ENCODE measurements around the gene LMOD1. TPM values are rescaled to one million over a fixed set of nuclear protein-coding genes. Genes with fewer than 3 reads are reported as not detected.
"Not testable (repeated sequence)": the region's sequence is repeated elsewhere in the genome, so short reads cannot be mapped to it uniquely, and the experiment has no call there.

Gene LMOD1
- total RNA-seq, 1 experiment from 2014 or later: 6.0 TPM

DNA sequence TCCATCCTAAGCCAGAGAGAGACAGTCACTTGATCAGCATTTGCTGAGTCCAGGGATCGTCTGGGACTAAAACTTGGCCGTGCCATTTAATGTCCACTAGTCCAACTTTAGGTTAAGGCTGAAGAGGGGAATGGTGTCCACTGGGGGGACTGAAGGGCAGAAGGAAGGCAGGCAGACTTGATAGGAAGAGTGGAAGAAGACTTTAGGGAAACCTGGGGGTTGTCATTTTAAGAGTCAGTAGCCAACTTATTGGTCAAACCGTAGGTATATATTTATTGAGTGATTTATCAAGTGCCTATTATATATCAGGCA, 1.3 kb upstream of the LMOD1 start:
- no peak for DNase-seq (ENCODE audit: low read depth)

DNA sequence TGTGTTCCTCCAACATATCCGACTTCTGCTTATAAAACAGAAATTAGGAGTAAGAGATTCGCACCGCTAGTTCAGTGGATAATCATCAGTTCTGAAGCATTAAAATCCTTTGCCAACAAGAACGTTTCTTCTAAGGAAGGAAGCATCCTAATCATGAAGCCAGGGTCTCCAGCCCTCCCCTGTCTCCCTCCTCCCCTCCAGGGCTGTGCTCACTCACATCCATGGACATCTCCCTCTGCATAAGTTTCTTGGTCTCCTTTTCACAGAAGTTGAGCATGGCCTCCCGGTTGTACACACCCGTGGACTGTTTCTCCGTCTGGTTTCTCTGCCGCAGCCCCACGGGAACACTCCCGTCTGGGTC, 505 bp downstream of the LMOD1 start:
- DNase-seq (ENCODE audit: low read depth): no peak

DNA sequence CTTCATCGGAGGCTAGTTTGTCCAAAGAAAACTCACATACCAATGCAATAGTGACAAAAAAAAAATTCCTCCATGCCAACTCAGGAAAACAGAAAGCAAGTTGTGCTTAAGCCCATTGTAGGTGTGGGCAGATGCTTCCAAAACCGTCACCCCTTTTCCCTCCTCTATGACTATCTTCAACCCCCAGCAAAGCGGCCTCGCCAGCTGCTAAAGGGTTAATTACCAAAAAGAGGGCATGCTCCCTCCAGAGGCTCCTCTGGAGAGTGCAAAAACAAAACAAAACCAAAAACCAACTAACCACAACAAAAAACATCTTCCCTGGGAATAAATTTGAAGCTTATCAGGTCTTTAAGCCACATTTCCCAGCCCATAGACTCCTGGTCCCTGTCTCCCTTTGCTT, 1.2 kb downstream of the LMOD1 start:
- DNase-seq (ENCODE audit: low read depth): no peak

DNA sequence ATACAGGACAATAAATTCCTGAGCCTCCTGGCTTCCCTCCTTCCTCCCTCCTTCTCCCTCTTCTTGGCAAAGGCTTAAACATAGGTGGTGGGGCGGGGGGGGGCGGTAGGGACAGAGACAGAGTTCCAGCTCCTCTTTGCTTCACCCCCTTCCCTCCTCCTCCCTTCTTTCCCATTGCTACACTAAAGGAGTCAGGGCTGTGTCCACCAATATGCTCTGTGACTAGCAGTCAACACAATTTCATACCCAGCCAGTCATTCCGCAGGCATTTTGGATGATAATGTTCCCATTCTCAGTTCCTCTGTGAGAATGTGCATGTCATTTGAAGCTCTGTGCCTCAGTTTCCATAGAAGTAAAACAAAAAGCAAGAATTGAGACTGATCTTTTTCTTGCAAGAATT, 1.7 kb downstream of the LMOD1 start:
- no peak for DNase-seq (ENCODE audit: low read depth)

DNA sequence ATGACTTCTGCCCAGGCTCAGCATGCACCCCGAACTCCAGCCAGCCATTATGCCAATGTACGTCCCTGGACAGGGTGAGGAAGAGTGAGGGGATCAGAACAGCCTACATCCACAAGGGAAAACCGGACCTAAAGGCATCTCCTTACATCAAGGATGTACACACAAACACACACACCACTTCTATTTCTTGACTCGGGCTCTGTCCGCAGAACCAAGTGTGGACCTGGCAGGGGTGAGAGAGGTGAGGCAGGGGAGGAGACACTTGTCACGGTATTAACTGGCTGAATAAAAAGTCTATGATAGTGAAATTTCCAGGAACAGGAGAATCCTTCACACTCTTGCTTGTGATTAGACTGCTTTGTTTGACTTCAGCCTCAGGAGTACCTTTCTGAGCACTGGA, 2.3 kb downstream of the LMOD1 start:
- no peak for DNase-seq (ENCODE audit: low read depth)

DNA sequence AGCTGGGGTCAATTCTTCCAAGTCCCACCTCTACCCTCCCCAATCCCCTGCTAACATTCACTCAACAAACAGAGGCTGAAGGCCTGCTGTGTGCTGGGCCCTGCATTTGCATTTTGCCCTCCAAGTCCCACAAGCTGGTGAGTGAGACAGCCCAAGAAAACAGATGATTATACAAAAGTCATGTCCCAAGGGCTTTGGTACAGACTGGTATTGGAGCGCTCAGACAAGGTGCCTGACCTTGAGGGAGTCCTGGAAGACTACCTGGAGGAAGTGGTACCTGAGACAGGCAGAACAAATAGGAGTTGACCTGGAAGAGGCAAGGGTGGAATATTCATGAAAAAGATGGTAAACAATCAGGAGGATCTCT, 4.2 kb downstream of the LMOD1 start:
- DNase-seq (ENCODE audit: low read depth): no peak

DNA sequence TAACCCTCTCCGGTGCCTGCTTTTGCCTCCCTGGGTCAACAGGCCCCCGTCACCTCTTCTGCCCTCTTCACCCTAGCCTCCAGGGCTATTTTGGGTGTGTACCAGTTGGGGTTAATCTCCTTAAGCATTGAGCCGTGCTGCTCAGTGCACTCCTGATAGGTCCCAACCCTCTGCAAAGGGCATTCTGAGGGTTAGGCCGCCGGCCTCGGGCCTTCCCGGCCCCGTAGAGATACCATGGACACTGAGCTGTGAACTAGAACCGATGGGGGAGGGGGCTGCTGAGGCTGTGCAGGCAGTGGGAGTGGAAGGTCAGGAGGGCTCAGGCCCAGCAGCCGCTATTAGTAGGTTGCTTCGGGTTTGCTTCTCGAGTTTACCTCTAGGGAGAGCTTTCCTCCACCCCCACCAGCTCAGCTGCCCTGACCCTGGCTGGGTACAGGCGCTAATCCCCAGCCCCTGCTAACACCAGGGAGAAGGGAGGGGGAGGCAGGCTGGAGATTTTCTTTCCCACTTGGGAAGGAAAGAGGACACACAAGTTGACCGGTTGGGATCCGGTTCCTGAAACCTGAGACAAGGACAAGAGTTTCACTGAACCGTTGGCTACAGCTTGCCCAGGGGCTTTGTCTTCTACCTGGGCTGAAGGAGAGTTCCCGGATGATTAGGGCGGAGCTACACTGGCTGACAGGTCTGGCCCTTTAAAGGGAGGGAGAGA, 4.8 kb downstream of the LMOD1 start:
- DNase-seq (ENCODE audit: low read depth): no peak

DNA sequence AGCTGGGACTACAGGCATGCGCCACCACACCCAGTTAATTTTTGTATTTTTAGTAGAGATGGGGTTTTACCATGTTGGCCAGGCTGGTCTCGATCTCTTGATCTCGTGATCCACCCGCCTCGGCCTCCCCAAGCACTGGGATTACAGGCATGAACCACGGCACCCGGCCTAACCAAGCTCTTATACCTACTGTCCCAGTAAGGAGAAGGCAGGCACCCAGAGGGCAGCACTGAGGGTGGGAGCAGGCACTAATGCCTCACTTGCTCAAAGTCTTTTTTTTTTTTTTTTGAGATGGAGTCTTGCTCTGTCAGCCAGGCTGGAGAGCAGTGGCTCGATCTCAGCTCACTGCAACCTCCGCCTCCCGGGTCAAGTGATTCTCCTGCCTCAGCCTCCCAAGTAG, 6.0 kb downstream of the LMOD1 start:
- DNase-seq (ENCODE audit: low read depth): not testable (repeated sequence)

DNA sequence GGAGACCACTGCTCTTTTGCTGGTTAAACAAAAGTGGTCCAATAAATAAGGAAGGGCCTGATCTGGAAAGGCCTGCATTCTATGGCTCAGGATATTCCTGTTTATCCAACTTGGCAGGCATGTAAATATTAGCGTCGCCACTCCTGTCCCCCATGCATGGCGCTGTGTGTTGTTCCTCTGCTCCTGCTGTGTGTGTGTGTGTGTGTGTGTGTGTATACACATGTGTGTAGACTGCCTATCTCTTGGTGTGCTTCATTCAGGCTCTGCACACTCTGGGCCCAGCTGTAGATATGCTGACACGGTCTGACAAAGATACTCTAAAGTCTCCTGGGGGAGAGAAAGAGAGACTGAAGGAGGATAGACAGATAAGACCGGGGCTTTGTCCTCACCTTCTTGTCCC, 6.8 kb downstream of the LMOD1 start:
- DNase-seq (ENCODE audit: low read depth): no peak

DNA sequence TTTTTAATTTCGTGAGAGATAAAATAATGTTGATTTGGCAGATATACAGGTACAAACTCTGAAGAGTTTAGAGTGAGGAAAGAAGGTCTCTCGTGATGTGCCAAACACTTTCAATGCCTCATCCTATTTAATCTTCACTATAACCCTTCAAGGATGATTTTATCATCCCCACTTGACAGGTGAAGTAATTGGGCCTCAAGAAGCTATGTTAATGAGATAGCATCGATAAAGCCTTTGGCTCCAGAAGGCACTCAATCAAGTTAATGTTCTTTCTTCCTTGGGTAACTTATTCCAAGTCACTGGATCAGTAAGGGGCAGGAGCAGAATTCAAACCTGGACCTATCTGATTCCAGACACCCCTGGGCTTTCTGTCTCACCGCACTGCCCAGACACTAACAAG, 7.2 kb downstream of the LMOD1 start:
- no peak for DNase-seq (ENCODE audit: low read depth)

DNA sequence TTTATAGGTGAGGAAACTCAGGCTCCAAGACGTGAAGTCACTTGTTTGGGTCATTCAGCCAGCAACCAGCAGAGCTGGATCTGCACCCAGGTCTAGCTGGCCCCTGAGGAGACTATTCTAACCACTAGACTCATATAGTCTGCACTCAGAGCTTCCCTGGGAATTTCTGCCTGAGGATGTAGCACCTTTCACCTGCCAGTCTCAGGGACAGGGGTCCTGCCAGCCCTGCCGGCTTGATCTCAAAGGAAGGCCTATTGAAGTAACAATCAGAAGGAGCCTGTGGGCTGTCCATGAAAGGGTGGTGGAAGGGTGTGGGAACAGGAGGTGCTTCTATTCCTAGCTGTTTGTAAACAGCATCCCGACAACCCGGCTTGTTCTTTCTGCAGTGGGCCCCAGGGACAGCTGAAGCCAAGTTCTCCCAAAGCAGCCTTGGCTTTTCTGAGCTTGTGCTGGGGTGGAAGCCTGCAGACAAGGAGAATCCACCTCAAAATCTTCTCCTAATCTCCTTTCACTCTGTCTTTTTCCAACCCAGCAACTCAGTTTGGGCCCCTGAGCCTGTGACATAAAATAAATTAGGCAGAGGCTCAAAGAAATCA, 7.8 kb downstream of the LMOD1 start:
- no peak for DNase-seq (ENCODE audit: low read depth)

DNA sequence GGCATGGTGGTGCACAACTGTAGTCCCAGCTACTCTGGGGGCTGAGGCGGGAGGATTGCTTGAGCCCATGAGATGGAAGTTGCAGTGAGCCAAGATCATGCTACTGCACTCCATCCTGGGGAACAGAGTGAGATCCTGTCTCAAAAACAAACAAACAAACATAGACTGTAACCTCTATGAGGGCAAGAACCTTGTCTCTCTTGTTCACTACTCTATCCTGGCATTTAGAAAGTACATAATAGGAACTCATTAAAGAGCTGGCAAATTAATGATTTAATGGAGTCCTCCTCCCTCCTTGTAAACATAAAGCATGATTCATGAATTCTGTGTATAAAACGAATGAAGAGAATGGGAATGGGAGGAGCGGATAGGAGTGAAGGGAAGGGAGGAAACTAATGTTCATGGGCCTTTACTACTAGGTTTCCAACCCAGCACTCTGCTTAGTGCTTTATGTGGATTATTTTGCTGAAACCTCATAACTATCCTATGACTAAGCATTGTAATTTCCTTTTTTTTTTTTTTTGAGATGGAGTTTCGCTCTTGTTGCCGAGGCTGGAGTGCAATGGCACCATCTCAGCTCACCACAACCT, 8.6 kb downstream of the LMOD1 start:
- DNase-seq (ENCODE audit: low read depth): peak; percentile 92

DNA sequence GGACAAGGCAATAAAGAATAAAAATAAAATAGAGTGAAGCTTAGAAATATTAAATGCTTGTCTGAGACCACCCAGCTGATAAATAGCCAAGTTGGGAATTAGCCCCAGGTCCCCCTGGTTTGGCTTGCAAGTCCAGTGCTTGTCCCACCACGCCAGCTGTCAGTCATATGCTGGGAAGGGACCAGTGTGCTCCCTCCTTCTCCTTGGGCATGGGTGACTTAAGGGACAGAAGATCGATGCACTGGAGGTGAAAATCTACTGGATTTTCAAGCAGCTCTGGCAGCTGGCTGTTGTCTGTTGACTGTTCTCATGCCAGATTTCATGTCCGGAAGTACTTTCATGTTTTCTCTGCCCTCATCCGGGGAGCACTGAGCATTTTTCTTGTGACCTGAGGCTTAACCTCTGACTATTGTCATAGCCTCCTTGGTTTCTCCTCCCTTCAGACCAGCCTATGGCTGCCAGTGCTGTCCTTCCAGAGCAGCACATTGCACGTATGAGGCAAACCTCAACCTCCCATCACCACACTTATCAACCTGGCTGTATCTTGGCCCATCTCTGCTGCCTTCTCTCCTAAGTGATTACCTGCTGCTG, 12.4 kb downstream of the LMOD1 start:
- peak; percentile 77 for DNase-seq (ENCODE audit: low read depth)

DNA sequence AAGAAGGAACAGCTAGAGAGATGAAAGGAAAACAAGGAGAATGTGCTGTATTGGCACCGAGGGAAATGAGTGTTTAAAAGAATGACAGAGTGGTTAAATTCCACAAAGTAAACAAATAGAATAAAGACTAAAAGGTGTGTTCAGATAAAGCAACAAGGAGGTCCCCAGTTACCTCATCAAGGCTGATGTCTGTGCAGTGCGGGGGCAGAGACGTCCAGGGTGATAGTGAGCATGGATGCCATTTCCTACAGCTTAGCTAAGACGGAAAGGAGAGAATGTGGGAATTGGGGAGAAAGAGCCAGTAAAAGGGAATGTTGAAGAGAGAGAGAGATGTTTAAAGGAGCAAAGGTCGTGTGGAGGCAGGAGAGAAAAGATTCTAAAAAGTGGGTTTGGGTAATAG, 15.5 kb downstream of the LMOD1 start:
- DNase-seq (ENCODE audit: low read depth): no peak

DNA sequence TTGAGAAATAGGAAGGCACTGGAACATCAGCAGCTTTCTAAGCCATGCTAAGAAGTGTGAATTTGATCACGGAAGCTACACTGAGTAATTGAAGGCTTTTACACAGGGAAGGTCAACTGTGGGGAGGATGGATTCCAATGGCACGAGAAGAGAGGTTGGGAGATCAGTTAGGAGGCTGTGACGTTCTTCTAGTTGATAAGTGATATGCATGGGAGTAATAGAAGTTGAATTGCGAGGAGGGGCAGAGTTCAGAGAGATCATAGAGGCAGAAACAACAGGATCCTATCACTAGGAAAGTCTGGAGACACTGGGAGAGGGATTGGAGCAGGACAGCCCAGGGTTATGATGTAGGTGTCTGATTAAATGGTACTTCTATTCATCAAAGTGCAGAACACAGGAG, 16.2 kb downstream of the LMOD1 start:
- no peak for DNase-seq (ENCODE audit: low read depth)

DNA sequence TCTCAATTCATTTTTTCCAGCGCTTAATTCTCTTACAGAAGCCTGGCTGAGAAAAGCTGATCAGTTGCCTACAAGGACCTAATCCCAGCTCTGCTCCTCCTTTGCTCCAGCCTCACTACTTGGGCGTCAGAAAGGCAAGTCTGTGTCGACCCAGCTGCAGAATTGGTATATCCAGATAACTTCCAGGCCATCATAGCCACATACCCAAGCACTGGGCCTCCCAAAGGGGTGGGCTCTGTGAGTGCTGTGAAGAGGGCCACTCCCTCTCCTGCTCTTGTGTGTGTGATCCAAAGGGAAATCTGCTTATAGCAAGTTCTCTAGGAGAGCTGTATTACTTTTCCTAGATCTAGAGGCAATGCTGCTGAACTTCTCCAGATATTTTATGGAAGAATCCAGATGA, 18.1 kb downstream of the LMOD1 start:
- DNase-seq (ENCODE audit: low read depth): no peak

DNA sequence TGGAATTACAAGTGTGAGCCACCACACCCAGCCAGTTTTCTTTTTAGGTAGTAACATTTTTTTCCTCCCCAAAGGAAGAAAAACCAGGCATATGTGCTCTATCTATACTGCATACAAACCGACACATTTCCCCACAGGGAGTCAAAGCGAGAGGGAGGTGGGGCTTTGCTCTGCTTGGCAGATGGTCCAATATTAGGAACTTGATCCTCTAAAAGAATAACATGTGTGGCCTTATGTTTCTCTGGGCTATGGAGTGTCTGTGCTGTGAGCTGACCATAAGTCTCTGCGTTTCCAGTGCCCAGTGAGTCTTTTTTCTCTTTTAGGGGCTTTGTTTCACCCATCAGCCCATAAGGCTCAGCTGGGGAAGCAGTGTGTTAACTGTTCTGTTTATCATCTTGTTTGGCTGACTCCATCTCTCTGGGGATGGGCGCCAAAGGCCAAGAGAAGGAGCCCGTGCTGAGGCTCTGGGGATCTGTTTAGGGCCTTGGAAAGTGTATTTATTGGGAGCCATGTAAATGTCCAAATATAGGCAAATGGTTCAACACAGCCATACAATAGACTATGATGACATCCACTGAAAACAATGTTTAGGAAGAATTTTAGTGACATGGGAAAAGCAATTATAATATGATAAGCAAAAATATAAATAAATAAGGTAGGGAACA, 20.2 kb downstream of the LMOD1 start:
- no peak for DNase-seq (ENCODE audit: low read depth)

DNA sequence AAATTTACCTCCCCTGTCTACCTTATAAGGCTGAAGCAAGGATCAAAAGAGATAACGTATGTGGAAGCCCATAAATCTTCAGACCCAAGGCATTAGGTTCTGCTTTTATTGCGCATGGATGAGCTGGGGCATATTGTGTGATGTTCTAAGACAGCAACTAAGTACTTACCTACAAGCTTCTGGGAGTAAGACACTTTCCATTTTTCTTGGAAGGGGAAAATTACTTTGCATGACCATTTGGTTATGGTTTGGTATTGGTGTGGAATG, 21.1 kb downstream of the LMOD1 start:
- no peak for DNase-seq (ENCODE audit: low read depth)

DNA sequence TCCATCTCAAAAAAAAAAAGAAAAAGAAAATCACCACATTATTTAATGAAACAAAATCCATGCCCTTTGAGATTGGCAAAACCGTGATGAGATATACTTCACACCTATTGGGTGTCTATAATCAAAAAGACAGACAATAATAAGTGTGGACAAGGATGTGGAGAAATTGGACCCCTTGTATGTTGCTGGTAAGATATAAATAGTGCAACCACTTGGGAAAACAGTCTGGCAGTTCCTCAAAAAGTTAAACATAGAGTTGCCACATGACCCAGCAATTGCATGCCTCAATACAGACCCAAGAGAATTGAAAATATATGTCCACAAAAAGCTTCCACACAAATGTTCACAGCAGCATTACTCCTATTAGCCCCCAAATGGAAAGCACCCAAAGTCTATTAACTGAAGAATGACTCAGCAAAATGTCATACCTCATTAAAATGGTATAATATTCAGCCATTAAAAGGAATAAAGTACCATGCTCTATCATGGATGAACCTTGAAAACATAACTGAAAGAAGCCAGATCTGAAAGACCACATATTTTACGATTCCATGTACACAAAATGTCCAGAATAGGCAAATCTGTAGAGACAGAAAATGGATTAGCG, 24.3 kb downstream of the LMOD1 start:
- DNase-seq (ENCODE audit: low read depth): no peak

DNA sequence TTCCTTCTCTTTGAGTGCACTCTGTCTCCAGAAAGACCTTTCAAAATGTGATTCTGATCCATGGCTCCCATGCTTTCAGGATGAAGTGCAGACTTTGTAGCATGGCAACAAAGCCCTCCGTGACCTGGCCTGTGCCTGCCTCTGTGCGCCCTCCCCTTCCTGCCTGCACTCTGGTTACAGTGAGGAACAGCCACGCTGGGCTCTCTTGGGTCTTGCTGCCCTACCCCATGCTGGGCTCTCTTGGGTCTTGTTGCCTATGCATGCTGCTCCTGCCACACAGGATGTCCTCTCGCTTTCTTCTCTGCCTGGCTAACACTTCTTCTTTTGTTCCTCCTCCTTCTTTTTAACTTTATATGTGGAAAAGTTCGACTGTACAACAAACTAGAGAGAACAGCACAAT, 28.0 kb downstream of the LMOD1 start:
- no peak for DNase-seq (ENCODE audit: low read depth)

DNA sequence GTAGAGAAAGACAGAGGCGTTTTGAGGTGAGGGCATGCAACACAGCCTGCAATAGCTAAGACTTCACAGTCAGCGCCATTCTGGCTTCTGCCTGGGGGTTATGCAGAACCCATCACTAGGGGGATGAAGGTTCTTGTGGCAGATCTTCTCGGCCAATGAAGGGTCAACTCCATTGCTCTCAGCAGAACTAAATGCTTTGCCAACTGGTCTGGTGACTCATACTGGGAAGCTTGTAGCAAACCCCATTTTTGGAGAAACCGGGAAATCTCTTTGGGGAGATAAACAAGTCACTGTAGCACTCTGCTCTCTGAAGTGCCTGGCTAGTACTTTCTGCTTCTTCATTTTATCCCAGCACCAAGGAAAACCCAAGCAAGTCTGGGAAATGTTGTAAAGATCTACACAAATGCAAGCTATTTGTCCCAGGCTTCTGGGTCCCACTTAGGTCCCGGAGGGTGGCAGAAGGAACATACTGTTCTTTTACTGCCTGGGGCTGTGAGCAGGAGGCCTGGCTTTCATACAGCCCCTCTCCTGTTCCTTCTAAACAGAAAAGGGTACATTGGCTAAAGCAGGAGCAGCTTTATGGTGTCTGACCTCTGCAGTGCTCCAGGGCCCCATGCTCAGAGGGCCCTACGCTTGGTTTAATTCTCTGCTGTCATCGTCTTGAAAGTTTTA, 28.9 kb downstream of the LMOD1 start:
- DNase-seq (ENCODE audit: low read depth): peak; percentile 96

DNA sequence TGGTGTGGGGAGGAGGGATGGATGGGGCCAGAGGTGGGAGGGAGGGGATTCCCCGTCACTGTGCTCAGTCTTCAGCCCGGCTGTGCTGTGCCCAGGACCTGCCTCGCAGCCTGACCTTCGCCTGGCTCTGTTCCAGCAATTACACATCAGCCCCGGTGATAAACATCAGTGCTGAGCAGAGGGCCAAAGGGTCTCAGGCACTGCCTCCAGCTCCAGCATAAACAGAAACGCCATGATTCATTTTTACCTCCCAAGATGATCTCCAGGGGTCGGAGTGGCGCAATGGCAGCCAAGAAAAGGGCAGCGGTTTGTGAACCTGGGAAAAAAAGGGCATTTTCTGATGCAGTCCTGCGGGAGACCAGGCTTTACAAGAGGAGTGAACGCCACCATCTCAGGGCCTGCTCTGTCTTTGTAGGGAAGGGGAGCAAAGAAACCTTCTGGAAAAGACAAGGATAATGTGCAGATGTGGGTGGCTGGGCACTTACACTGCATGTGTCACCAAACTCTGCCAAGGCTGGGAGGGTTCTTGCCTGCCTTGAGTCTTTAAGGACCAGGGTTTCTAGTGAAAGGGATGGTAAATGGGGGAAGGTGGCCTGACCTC, 29.6 kb downstream of the LMOD1 start:
- peak; percentile 98 for DNase-seq (ENCODE audit: low read depth)
